Measurements from ENCODE around the gene POU4F1.
"Not testable (repeated sequence)": the region's sequence is repeated elsewhere in the genome, so short reads cannot be mapped to it uniquely, and the experiment has no call there.

The POU4F1 gene
- 0 to 1.8 (median 0.11) reads per million in 9 experiments for total RNA-seq

- H3K9me3 Mint-ChIP-seq, result peaks cover 0 to 2% of the 10 kb centered on the region in 2 donors
- H3K4me1 Mint-ChIP-seq (ENCODE audit: low read depth in 2 of 2), result peaks cover 33 to 37% of the 10 kb centered on the region in 2 donors
- peak within 1 kb of the TSS; percentile 78 to 86 for H3K4me3 Mint-ChIP-seq
- ATAC-seq (replicated peaks), result peak; percentile 67
- H3K27me3 Mint-ChIP-seq, result peaks cover 90 to 97% of the 10 kb centered on the region in 2 donors
- DNase-seq, result peak in 1 of 3 experiments; percentile 25
- peak within 1 kb of the TSS; percentile 38 to 42 for H3K27ac Mint-ChIP-seq
- peaks cover 14% of the 10 kb centered on the region for H3K36me3 Mint-ChIP-seq (ENCODE audit: insufficient read depth)
These were observed at the start of gene POU4F1 for GRCh38 chr13:78603240-78603957. POU4F1 (minus strand) TSS chr13:78603552; CDS start chr13:78603326, 226 bp downstream.

DNA sequence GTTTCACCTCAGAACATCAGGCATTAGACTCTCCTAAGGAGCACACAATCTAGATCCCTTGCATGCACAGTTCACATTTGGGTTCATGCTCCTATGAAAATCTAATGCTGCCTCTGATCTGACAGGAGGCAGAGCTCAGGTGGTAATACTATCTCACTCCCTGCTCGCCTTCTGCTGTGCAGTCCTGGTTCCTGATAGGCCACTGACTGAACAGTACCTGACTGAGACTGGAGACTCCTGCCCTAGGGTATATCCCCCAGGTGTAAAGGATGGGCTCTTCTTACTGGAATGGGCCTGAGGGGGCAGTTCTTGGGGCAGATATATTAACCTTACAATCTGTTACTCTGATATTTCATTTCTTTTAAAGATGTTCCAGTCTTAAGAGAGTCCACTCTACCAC is 49.3 kb upstream of the POU4F1 start:
- no peaks in the 10 kb centered on the region for H3K27me3 Mint-ChIP-seq
- ATAC-seq (replicated peaks), result no peak
- no peak for DNase-seq
- no peak overlapping the region for H3K27ac Mint-ChIP-seq
- H3K4me3 Mint-ChIP-seq, result no peak overlapping the region
- H3K36me3 Mint-ChIP-seq (ENCODE audit: insufficient read depth), result peaks cover 2% of the 10 kb centered on the region
- H3K4me1 Mint-ChIP-seq (ENCODE audit: low read depth in 2 of 2), result peaks cover 16 to 25% of the 10 kb centered on the region in 2 donors
- H3K9me3 Mint-ChIP-seq, result no peaks in the 10 kb centered on the region

DNA sequence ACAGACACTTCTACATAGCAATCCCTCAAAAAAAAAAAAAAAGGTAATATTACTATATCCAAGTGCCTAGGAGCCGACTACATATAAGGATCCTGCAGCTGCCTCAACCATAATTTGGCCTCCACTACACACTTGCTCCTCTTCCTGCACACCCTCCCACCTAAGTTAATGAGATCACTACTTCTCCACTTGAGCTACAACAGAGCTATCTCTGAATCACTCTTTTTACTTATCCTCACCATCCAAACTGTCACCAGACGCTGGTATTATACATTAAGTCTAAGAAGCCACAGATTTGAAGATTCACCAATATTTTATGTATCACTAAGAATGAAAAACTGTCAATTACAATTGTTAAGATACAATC is 47.3 kb upstream of the POU4F1 start:
- H3K9me3 Mint-ChIP-seq, result no peaks in the 10 kb centered on the region
- H3K4me1 Mint-ChIP-seq (ENCODE audit: low read depth in 2 of 2), result peaks cover 16 to 26% of the 10 kb centered on the region in 2 donors
- ATAC-seq (replicated peaks), result no peak
- H3K27me3 Mint-ChIP-seq, result no peaks in the 10 kb centered on the region
- H3K36me3 Mint-ChIP-seq (ENCODE audit: insufficient read depth), result no peaks in the 10 kb centered on the region
- no peak overlapping the region for H3K27ac Mint-ChIP-seq
- no peak overlapping the region for H3K4me3 Mint-ChIP-seq
- no peak for DNase-seq

GRCh38 chr13:78649997-78650716 is 46.8 kb upstream of the POU4F1 start:
- Mint-ChIP-seq H3K9me3 (no peaks in the 10 kb centered on the region), H3K36me3 (ENCODE audit: insufficient read depth) (no peaks in the 10 kb centered on the region), H3K4me3 (no peak overlapping the region), H3K4me1 (ENCODE audit: low read depth in 2 of 2) (peaks cover 13 to 20% of the 10 kb centered on the region in 2 donors), H3K27me3 (no peaks in the 10 kb centered on the region), H3K27ac (no peak overlapping the region)
- ATAC-seq (replicated peaks), result peak; percentile 22
- DNase-seq, result no peak

DNA sequence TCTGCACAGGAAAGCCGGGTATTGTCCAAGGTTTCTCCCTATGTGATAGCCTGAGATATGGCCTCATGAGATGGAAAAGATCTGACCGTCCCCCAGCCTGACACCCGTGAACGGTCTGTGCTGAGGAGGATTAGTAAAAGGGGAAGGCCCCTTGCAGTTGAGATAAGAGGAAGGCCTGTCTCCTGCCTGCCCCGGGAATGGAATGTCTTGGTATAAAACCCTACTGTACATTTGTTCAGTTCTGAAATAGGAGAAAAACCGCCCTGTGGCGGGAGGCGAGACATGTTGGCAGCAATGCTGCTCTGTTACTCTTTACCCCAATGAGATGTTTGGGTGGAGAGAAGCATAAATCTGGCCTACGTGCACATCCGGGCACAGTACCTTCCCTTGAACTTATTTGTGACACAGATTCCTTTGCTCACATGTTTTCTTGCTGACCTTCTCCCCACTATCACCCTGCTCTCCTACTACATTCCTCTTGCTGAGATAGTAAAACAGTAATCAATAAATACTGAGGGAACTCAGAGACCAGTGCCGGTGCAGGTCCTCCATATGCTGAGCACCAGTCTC is 43.8 kb upstream of the POU4F1 start:
- not testable (repeated sequence) for H3K4me3 Mint-ChIP-seq; H3K27me3 Mint-ChIP-seq; DNase-seq; ATAC-seq (replicated peaks); H3K9me3 Mint-ChIP-seq
- peaks cover 20% of the 10 kb centered on the region for H3K36me3 Mint-ChIP-seq (ENCODE audit: insufficient read depth)
- peaks cover 7 to 18% of the 10 kb centered on the region in 2 donors for H3K4me1 Mint-ChIP-seq (ENCODE audit: low read depth in 2 of 2)
- H3K27ac Mint-ChIP-seq, result peak overlapping the region in 1 of 2 donors; percentile 8

GRCh38 chr13:78638216-78638615 is 34.9 kb upstream of the POU4F1 start:
- no peak overlapping the region for H3K4me3 Mint-ChIP-seq
- H3K27me3 Mint-ChIP-seq, result no peaks in the 10 kb centered on the region
- no peak for ATAC-seq (replicated peaks)
- peaks cover 66% of the 10 kb centered on the region for H3K36me3 Mint-ChIP-seq (ENCODE audit: insufficient read depth)
- no peak overlapping the region for H3K27ac Mint-ChIP-seq
- no peak for DNase-seq
- H3K4me1 Mint-ChIP-seq (ENCODE audit: low read depth in 2 of 2), result peaks cover 4 to 9% of the 10 kb centered on the region in 2 donors
- H3K9me3 Mint-ChIP-seq, result no peaks in the 10 kb centered on the region

DNA sequence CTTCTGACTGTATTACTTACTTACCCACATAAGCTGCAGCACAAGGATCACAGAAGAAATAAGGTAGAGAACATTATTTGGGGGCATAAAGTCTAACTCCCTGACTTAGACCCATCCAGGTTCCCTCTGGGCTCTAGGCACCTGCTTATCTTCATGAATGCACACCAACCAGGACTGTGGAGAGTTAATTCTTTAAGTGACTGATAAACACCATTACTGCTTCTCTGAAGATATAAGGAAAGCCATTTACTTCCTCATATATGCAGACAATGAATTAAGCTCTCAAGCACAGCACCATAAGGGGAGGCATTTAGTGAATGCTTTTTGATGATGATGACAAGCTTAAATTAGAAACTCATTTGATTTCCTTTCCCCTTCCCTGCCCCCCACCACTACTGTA is 33.1 kb upstream of the POU4F1 start:
- no peak overlapping the region for H3K4me3 Mint-ChIP-seq

GRCh38 chr13:78632996-78633395 is 29.6 kb upstream of the POU4F1 start:
- Mint-ChIP-seq H3K9me3 (no peaks in the 10 kb centered on the region), H3K27me3 (no peaks in the 10 kb centered on the region), H3K27ac (no peak overlapping the region), H3K36me3 (ENCODE audit: insufficient read depth) (peaks cover 45% of the 10 kb centered on the region), H3K4me1 (ENCODE audit: low read depth in 2 of 2) (peaks cover 2 to 17% of the 10 kb centered on the region in 2 donors), H3K4me3 (no peak overlapping the region)
- DNase-seq (no peak), ATAC-seq (replicated peaks) (no peak)

More for the DNA sequence above, 33.1 kb upstream of the POU4F1 start:
- Mint-ChIP-seq H3K36me3 (ENCODE audit: insufficient read depth) (peaks cover 64% of the 10 kb centered on the region), H3K27ac (no peak overlapping the region), H3K4me1 (ENCODE audit: low read depth in 2 of 2) (peaks cover 7 to 8% of the 10 kb centered on the region in 2 donors), H3K9me3 (no peaks in the 10 kb centered on the region), H3K27me3 (no peaks in the 10 kb centered on the region)
- ATAC-seq (replicated peaks) (no peak), DNase-seq (no peak)

DNA sequence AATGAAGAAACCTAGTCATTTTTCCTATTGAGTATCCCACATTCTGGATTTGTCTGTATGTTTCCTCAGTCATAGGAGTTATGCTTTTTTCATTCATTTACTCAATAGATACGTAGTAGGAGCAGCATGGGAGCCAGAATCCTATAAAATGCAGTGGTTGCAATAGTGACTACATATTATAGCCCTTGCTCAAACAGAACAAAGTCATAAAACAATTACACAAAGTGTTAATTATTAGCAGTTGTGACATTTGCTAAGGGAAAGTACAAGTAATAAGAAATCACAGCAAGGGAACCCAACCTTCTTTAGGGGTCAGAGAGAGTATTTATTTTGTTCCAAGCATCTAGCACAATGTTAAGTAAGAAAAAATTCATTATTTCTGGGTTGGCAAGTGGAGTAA is 27.7 kb upstream of the POU4F1 start:
- peaks cover 5 to 21% of the 10 kb centered on the region in 2 donors for H3K4me1 Mint-ChIP-seq (ENCODE audit: low read depth in 2 of 2)
- no peak for ATAC-seq (replicated peaks)
- H3K27me3 Mint-ChIP-seq, result no peaks in the 10 kb centered on the region
- H3K4me3 Mint-ChIP-seq, result no peak overlapping the region
- no peak for DNase-seq
- H3K27ac Mint-ChIP-seq, result no peak overlapping the region
- H3K36me3 Mint-ChIP-seq (ENCODE audit: insufficient read depth), result peaks cover 46% of the 10 kb centered on the region
- H3K9me3 Mint-ChIP-seq, result no peaks in the 10 kb centered on the region

DNA sequence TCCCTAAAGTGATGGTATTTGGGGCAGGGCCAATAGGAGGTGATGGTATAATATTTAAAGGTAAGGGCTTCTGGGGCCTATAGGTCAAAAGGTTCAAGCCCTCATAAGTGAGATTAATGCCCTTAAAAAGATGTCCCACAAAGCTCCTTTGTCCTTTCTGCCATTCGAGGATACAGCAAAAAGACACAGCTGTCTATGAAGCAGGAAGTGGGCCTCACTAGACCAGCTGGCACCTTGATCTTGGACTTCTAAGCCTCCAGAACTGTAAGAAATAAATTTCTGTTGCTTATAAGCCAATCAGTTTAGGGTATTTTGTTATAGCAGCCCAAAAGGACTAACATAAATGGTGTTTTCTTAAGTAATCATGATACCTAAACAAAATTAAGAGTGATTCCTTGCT is 27.2 kb upstream of the POU4F1 start:
- ATAC-seq (replicated peaks), result no peak
- Mint-ChIP-seq H3K27ac (no peak overlapping the region), H3K4me3 (no peak overlapping the region), H3K27me3 (no peaks in the 10 kb centered on the region), H3K36me3 (ENCODE audit: insufficient read depth) (peaks cover 43% of the 10 kb centered on the region), H3K9me3 (no peaks in the 10 kb centered on the region), H3K4me1 (ENCODE audit: low read depth in 2 of 2) (peaks cover 7 to 27% of the 10 kb centered on the region in 2 donors)
- no peak for DNase-seq

DNA sequence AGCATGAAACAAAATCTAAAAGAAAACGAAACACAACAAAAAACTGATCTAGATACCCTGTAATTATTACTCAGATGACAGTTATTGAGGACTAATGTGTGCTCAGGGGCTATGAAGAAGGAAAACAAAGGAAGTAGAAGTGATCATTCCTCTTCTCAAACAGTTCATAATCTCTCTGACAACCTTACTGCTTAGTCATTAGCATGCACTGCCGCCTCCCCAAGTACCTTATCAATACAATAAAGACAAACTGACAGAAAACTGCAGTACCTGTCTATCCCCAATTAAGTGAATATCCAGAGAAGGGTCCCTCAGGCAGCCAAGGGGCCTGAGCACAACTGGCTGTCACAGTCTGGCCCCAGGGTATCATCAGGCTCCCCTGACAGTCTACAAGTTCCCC is 22.0 kb upstream of the POU4F1 start:
- Mint-ChIP-seq H3K27ac (peak overlapping the region; percentile 4 to 65), H3K27me3 (no peaks in the 10 kb centered on the region), H3K9me3 (no peaks in the 10 kb centered on the region), H3K4me1 (ENCODE audit: low read depth in 2 of 2) (peaks cover 8 to 20% of the 10 kb centered on the region in 2 donors), H3K4me3 (no peak overlapping the region), H3K36me3 (ENCODE audit: insufficient read depth) (peaks cover 17% of the 10 kb centered on the region)
- no peak for DNase-seq
- ATAC-seq (replicated peaks), result no peak

- DNase-seq (no peak), ATAC-seq (replicated peaks) (no peak)
- Mint-ChIP-seq H3K36me3 (ENCODE audit: insufficient read depth) (peaks cover 21% of the 10 kb centered on the region), H3K27me3 (no peaks in the 10 kb centered on the region), H3K27ac (no peak overlapping the region), H3K4me3 (no peak overlapping the region), H3K9me3 (no peaks in the 10 kb centered on the region), H3K4me1 (ENCODE audit: low read depth in 2 of 2) (peaks cover 8 to 14% of the 10 kb centered on the region in 2 donors)
These were observed 19.8 kb upstream of the POU4F1 start for GRCh38 chr13:78623132-78623531.

DNA sequence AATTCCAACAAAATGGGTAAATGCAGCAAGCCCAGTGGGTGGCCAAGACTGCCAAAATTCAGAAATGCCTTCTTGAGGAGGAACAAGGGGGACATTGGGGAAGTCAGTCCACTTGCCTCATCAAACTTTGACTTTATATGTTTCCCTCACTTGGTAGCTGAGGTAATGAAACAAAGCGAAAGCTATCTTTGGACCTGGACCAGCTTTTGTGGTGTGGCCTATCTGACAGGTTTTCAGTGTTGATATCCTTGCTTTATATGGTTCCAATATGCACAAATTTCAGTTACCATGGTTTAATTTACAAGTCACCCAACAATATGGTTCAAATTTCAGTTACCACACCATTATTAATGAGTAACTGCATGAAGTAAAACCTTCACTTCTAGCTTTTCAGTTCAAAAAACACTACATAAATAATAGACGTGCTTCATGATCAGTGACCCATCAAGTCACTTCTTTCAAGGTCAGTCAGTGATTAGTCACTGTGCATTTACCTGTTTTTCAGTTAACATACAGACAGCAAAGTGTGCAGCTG is 17.7 kb upstream of the POU4F1 start:
- no peak for ATAC-seq (replicated peaks)
- Mint-ChIP-seq H3K36me3 (ENCODE audit: insufficient read depth) (peaks cover 27% of the 10 kb centered on the region), H3K27me3 (no peaks in the 10 kb centered on the region), H3K4me3 (no peak overlapping the region), H3K27ac (no peak overlapping the region), H3K9me3 (no peaks in the 10 kb centered on the region), H3K4me1 (ENCODE audit: low read depth in 2 of 2) (peaks cover 5 to 9% of the 10 kb centered on the region in 2 donors)
- no peak for DNase-seq
